A673 (cell line): ENCODE data around the gene TRA2B.

Source experiments
- CTCF ChIP-seq: fragments of 300-800, 200-600 bp; sonication (generic); conservative IDR thresholded peaks from 2 replicates; pipeline ENCODE4 v1.5.1; 2017; ENCODE audit warnings: low read depth, mild to moderate bottlenecking, antibody characterized with exemption, low read length, moderate library complexity, mixed read lengths
- EZH2 ChIP-seq: fragments of 200-600 bp; sonication (generic); IDR thresholded peaks from 2 replicates; pipeline ENCODE4 v1.6.1; 2017; ENCODE audit warnings: borderline replicate concordance, low read depth, mild to moderate bottlenecking, mixed read lengths, antibody characterized with exemption, low read length; ENCODE audit not compliant: poor library complexity, severe bottlenecking

- no peak for TF ChIP-seq CTCF
- TF ChIP-seq EZH2, result no peak
Measured at GRCh38 chr3:185950728-185951127, 12.9 kb upstream of the TRA2B start.
